Lung (tissue), 12 donors: Measurements from ENCODE around the gene AHCYL2. TPM values are rescaled to one million over a fixed set of nuclear protein-coding genes. Genes with fewer than 3 reads are reported as not detected.

Source experiments
- ATAC-seq: fragments of 200-7000 bp; cut with Tn5 transposase; one replicate; pipeline ENCODE4 v1.9.1; 2020; ENCODE audit warnings: moderate number of reproducible peaks; ENCODE audit not compliant: insufficient read depth, low FRiP score
- DNase-seq, 3 donors: peaks; one replicate each; pipeline ENCODE4 v3.0.0-alpha.2; 2013 to 2017
- H3K27ac ChIP-seq, 2 donors: one replicate each; pipeline ENCODE4 v1.5.1; 2013; ENCODE audit warnings: mild to moderate bottlenecking in 2 of 2, moderate library complexity in 2 of 2, control low read depth in 1 of 2, inconsistent platforms in 1 of 2, low read depth in 1 of 2, low read length in 1 of 2
- H3K27me3 ChIP-seq, 3 donors: one replicate each; pipeline ENCODE4 v1.5.1; 2013; ENCODE audit warnings: low read length in 2 of 3; ENCODE audit not compliant: control insufficient read depth in 3 of 3, insufficient read depth in 3 of 3
- H3K36me3 ChIP-seq, 4 donors: one replicate each; pipeline ENCODE4 v1.5.1; 2013; ENCODE audit warnings: low read length in 4 of 4, mild to moderate bottlenecking in 1 of 4, moderate library complexity in 1 of 4; ENCODE audit not compliant: control insufficient read depth in 4 of 4, insufficient read depth in 4 of 4
- H3K4me1 ChIP-seq, 5 donors: one replicate each; pipeline ENCODE4 v1.5.1; 2013; ENCODE audit warnings: low read length in 5 of 5, mild to moderate bottlenecking in 2 of 5, moderate library complexity in 1 of 5; ENCODE audit not compliant: control insufficient read depth in 5 of 5, insufficient read depth in 5 of 5
- H3K4me3 ChIP-seq: one replicate; pipeline ENCODE4 v1.5.1; 2013; ENCODE audit warnings: mild to moderate bottlenecking, control low read depth, moderate library complexity
- H3K9ac ChIP-seq, 2 donors: one replicate each; pipeline ENCODE4 v1.5.1; 2013; ENCODE audit warnings: low read length in 2 of 2, control low read depth in 1 of 2; ENCODE audit not compliant: insufficient read depth in 1 of 2
- H3K9me3 ChIP-seq, 4 donors: one replicate each; pipeline ENCODE4 v1.5.1; 2013; ENCODE audit warnings: low read length in 3 of 4, mild to moderate bottlenecking in 1 of 4, moderate library complexity in 1 of 4; ENCODE audit not compliant: control insufficient read depth in 4 of 4, insufficient read depth in 3 of 4
- WGBS, 2 donors: extraction: QIAGEN DNeasy Blood & Tissue Kit; methylation state at CpG; one replicate each; pipeline ENCODE4 v1.1.7; 2013; 5-methylcytosine and 5-hydroxymethylcytosine counted together
- polyA plus RNA-seq, 2 donors: library from polyadenylated mRNA; stranded (reverse); fragments of 200-250 nt; gene quantifications; one replicate each; pipeline ENCODE4 v1.2.1, GENCODE V29; 2013
- total RNA-seq, 2 donors: library from RNA; depleted of rRNA in 1 of 2; stranded (reverse); fragments of >200 nt in 1 of 2; gene quantifications; one replicate each; pipeline ENCODE4 v1.2.1, GENCODE V29; 2014 to 2021
- TF ChIP-seq, protein P1 (sequence below): IDR thresholded peaks from 2 replicates; pipeline ENCODE4 v1.5.1; 2012; ENCODE audit warnings: mild to moderate bottlenecking; ENCODE audit errors: control extremely low read depth, extremely low read depth
- donor health status: control.
- donor health status: control.
- donor health status: Bipolar disorder and iron deficiency.
- donor health status: healthy.
- donor health status: DM: yes; HTN: yes; CAD: no.

Gene AHCYL2
- total and polyA plus RNA-seq, 4 donors: 16.3 to 172 (median 93.8) TPM

DNA sequence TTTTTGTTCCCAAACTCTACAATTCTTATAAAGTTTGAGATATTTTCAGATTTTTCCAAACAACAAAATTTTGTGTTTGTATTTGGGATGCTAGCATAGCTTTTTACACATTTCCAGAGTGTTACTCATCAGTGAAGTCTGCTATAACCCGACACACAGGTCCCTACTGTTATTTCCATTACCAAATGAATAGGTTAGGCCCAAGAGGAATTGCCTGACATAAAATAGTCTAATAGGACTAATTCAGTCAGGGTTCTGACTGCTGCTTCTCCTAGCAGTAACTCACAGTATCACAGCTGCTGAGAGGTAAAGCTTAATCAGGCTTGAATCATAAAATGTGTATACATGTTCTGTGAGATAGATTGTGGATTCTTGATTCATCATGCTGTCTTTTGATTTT lies 160.3 kb downstream of the AHCYL2 start:
- ATAC-seq (no peak), DNase-seq (no peak)
- no peak overlapping the region for H3K27ac ChIP-seq
- TF ChIP-seq, protein P1, sequence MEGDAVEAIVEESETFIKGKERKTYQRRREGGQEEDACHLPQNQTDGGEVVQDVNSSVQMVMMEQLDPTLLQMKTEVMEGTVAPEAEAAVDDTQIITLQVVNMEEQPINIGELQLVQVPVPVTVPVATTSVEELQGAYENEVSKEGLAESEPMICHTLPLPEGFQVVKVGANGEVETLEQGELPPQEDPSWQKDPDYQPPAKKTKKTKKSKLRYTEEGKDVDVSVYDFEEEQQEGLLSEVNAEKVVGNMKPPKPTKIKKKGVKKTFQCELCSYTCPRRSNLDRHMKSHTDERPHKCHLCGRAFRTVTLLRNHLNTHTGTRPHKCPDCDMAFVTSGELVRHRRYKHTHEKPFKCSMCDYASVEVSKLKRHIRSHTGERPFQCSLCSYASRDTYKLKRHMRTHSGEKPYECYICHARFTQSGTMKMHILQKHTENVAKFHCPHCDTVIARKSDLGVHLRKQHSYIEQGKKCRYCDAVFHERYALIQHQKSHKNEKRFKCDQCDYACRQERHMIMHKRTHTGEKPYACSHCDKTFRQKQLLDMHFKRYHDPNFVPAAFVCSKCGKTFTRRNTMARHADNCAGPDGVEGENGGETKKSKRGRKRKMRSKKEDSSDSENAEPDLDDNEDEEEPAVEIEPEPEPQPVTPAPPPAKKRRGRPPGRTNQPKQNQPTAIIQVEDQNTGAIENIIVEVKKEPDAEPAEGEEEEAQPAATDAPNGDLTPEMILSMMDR: no peak
- no peaks in the 10 kb centered on the region for H3K27me3 ChIP-seq
- H3K9ac ChIP-seq: no peak overlapping the region
- H3K36me3 ChIP-seq: peaks cover 0 to 5% (median under 1%) of the 10 kb centered on the region in 4 donors
- no peaks in the 10 kb centered on the region for H3K4me1 ChIP-seq
- WGBS, 2 donors: 97 to 98% methylated on average over 1 of the region's 1 CpG
- no peak overlapping the region for H3K4me3 ChIP-seq
- H3K9me3 ChIP-seq: no peaks in the 10 kb centered on the region

DNA sequence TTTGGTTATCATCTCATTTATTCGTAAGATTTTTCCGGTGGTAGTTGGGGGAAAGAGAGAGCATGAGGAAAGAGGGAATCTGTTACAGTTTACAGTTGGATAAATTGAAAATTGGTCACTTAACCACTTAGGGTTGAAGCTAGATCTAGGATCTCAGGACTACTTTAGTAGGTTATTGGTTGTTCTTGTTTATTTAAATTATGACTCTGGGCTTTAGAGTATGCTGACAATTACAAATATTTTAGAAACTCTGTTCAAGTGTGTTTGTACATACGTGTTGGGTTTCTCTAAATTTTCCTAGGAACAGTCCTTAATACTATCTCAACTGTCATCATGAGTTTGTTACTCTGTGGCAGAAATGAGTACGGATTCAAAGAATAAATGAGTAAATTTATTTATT lies 160.8 kb downstream of the AHCYL2 start:
- Histone ChIP-seq H3K27me3 (no peaks in the 10 kb centered on the region), H3K36me3 (peaks cover 0 to 5% (median 1%) of the 10 kb centered on the region in 4 donors), H3K4me3 (no peak overlapping the region), H3K4me1 (no peaks in the 10 kb centered on the region), H3K9ac (no peak overlapping the region), H3K27ac (no peak overlapping the region), H3K9me3 (no peaks in the 10 kb centered on the region)
- 89% methylated on average over 4 of the region's 4 CpGs for WGBS, 2 donors
- no peak for DNase-seq
- no peak for ATAC-seq
- TF ChIP-seq, protein P1: no peak

DNA sequence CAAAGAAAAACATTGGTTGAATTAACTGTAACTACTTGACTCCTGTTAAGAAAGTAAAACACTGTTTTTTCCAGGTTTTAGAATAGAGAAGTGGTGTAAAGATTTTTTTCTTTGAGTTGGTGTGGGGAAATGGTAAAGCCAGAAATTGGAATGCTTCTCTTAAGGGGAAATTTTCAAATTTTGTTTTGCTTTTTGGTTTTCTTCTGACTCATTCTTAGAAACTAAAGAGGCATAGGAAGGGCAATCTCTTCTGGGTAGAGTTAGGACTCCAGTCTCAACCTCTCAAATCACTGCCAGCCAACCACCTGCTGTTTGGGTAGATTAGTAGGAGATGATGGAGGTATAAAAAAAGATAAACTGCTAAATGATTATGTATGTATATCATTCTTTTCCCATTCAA lies 161.7 kb downstream of the AHCYL2 start:
- Histone ChIP-seq H3K4me1 (no peaks in the 10 kb centered on the region), H3K9me3 (no peaks in the 10 kb centered on the region), H3K9ac (no peak overlapping the region), H3K36me3 (peaks cover 0 to 4% (median 2%) of the 10 kb centered on the region in 4 donors), H3K27ac (no peak overlapping the region), H3K4me3 (no peak overlapping the region), H3K27me3 (no peaks in the 10 kb centered on the region)
- no peak for ATAC-seq
- no peak for DNase-seq
- TF ChIP-seq, protein P1: no peak

DNA sequence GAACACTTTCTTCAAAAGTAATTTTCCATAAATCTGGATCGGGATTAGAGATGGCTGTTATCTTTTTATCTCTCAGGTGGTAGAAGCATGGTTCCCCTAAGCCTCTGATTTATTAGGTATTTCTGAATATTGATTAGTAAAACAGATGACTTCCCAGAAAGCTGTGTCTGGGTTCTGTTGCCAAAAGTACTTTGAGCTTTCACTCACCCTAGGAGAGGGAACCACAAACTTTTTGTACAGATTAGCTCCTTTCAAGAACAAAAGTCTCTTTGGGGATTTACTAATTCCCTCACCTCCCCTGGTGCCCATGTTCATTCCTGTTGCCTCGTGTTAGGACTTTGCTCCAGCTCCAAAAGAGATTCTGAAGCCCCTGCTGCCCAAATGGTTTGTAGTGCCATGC lies 162.7 kb downstream of the AHCYL2 start:
- no peaks in the 10 kb centered on the region for H3K4me1 ChIP-seq
- DNase-seq: no peak
- no peak for ATAC-seq
- H3K27me3 ChIP-seq: no peaks in the 10 kb centered on the region
- H3K27ac ChIP-seq: no peak overlapping the region
- H3K9ac ChIP-seq: no peak overlapping the region
- peaks cover 0 to 3% (median 1%) of the 10 kb centered on the region in 4 donors for H3K36me3 ChIP-seq
- TF ChIP-seq, protein P1: no peak
- no peak overlapping the region for H3K4me3 ChIP-seq
- no peaks in the 10 kb centered on the region for H3K9me3 ChIP-seq
- 88 to 94% methylated on average over 2 of the region's 2 CpGs for WGBS, 2 donors
